T-cell (primary cell): ENCODE measurements around the gene WDR37. TPM values are rescaled to one million over a fixed set of nuclear protein-coding genes. Genes with fewer than 3 reads are reported as not detected.

Source experiments
- ATAC-seq, 4 experiments: fragments of 200-7000 bp in 3 of 4; fragments of 150-1000 bp in 1 of 4; cut with Tn5 transposase; replicated peaks in 1 of 4; 1 replicate in 3 of 4; 2 replicates in 1 of 4; pipeline ENCODE4 v1.10.0; 2021; ENCODE audit warnings: moderate library complexity in 3 of 4, mild to moderate bottlenecking in 2 of 4, moderate number of reproducible peaks in 1 of 4
- CTCF ChIA-PET, 2 donors: fragments of 300-600 bp; sonication (Branson Sonifier 250); formaldehyde crosslinking; loops; one replicate each; lab custom pipeline; 2022; ENCODE audit warnings: antibody characterized with exemption in 2 of 2; lab: Charles Lee
- POLR2A ChIA-PET, 2 donors: fragments of 300-600 bp; sonication (Branson Sonifier 250); formaldehyde crosslinking; loops; one replicate each; lab custom pipeline; 2022; ENCODE audit warnings: antibody characterized with exemption in 2 of 2; lab: Charles Lee
- DNase-seq, 35 experiments: peaks; one replicate each; pipeline versions ENCODE4 v3.0.0 to v3.0.0-alpha.2; 2013 to 2023
- H3K27ac ChIP-seq: one replicate; pipeline ENCODE4 v1.5.1; 2013; ENCODE audit warnings: low read length
- H3K27me3 ChIP-seq, 2 experiments: replicated peaks in 1 of 2; 1 replicate in 1 of 2; 2 replicates in 1 of 2; pipeline versions ENCODE4 v1.6.1 to v1.7.0; 2013; ENCODE audit warnings: low read length in 1 of 2, mixed read lengths in 1 of 2; ENCODE audit not compliant: control insufficient read depth in 2 of 2, insufficient read depth in 2 of 2; ENCODE audit errors: extremely low read depth in 1 of 2
- H3K36me3 ChIP-seq, 2 donors: 1 replicate in 1 of 2; 2 replicates in 1 of 2; pipeline versions ENCODE4 v1.6.1 to v1.7.0; 2013; ENCODE audit warnings: low read length in 1 of 2; ENCODE audit not compliant: control insufficient read depth in 2 of 2, insufficient read depth in 1 of 2; ENCODE audit errors: extremely low read depth in 1 of 2
- H3K4me1 ChIP-seq, 2 experiments: 1 replicate in 1 of 2; 2 replicates in 1 of 2; pipeline versions ENCODE4 v1.6.1 to v1.7.0; 2013; ENCODE audit warnings: low read length in 2 of 2, mixed read lengths in 1 of 2; ENCODE audit not compliant: insufficient read depth in 2 of 2, control insufficient read depth in 1 of 2; ENCODE audit errors: extremely low read depth in 1 of 2
- H3K4me3 ChIP-seq, 2 donors: 1 replicate in 1 of 2; 2 replicates in 1 of 2; pipeline versions ENCODE4 v1.5.1 to v1.7.0; 2013; ENCODE audit warnings: mild to moderate bottlenecking in 2 of 2, low read length in 1 of 2, moderate library complexity in 1 of 2; ENCODE audit not compliant: control insufficient read depth in 1 of 2; ENCODE audit errors: extremely low read depth in 1 of 2
- H3K9me3 ChIP-seq: 2 replicates; pipeline ENCODE4 v1.7.0; 2013
- H3K27ac Mint-ChIP-seq, 2 donors: one replicate each; pipeline ENCODE4 v1.8.0; 2020 to 2021; ENCODE audit warnings: mild to moderate bottlenecking in 2 of 2, mixed read lengths in 2 of 2
- H3K27me3 Mint-ChIP-seq, 2 donors: one replicate each; pipeline ENCODE4 v1.8.0; 2021 to 2022; ENCODE audit warnings: mixed read lengths in 2 of 2
- H3K36me3 Mint-ChIP-seq: one replicate; pipeline ENCODE4 v1.8.0; 2021; ENCODE audit warnings: mixed read lengths
- H3K4me1 Mint-ChIP-seq, 3 donors: one replicate each; pipeline ENCODE4 v1.8.0; 2020 to 2022; ENCODE audit warnings: mixed read lengths in 3 of 3, mild to moderate bottlenecking in 1 of 3
- H3K4me3 Mint-ChIP-seq, 3 donors: one replicate each; pipeline ENCODE4 v1.8.0; 2020 to 2022; ENCODE audit warnings: mild to moderate bottlenecking in 3 of 3, mixed read lengths in 3 of 3, moderate library complexity in 3 of 3
- H3K9me3 Mint-ChIP-seq, 3 donors: one replicate each; pipeline ENCODE4 v1.8.0; 2020 to 2022; ENCODE audit warnings: mixed read lengths in 3 of 3
- WGBS: methylation state at CpG from one replicate; pipeline ENCODE4 v1.1.5; 2013; ENCODE audit warnings: missing lambda C conversion rate; ENCODE audit not compliant: insufficient coverage; 5-methylcytosine and 5-hydroxymethylcytosine counted together
- total RNA-seq, 35 experiments: library from RNA in 6 of 35; stranded (reverse) in 6 of 35; fragments of 120-200 nt in 1 of 35; gene quantifications; one replicate each; pipeline versions ENCODE4 v1.2.1 to v1.2.4 and lab custom pipeline; 2013 to 2026

WDR37 gene
- total RNA-seq, 5 donors from 2014 or later (not counting 1 experiment from before 2014, with no cell fraction given): 34.6 to 40.4 (median 37.3) TPM

DNA sequence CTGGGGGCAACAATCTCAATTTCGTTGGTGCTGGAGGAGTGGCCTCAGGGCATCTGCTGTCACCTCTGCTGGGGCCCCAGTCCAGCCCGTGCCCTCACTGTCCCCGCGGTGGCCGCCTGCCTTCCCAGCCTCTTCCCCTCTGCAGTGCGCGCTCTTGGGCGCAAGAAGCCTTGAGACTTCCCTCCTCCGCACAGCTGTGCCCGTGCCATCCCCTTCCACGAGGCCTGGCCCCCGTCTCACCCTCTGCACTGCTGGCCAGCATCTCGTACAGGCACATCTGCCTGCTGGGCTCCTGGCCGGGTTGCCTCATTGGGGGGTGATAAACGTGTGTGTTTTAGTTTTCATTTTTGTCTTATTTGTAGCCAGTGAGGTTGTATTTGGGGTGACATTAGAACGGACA lies 44.5 kb upstream of the WDR37 start:
- 94% methylated on average over 7 of the region's 16 CpGs for WGBS
- H3K9me3 Mint-ChIP-seq: no peaks in the 10 kb centered on the region
- H3K27ac Mint-ChIP-seq: no peak overlapping the region
- POLR2A ChIA-PET: no interaction called here
- Histone ChIP-seq H3K36me3 (peaks cover 0 to 85% of the 10 kb centered on the region in 2 donors), H3K4me1 (no peaks in the 10 kb centered on the region), H3K9me3 (no peaks in the 10 kb centered on the region), H3K4me3 (no peak overlapping the region), H3K27me3 (no peaks in the 10 kb centered on the region), H3K27ac (no peak overlapping the region)
- CTCF ChIA-PET: no interaction called here
- H3K4me3 Mint-ChIP-seq: no peak overlapping the region
- DNase-seq (no peak), ATAC-seq (no peak)
- H3K27me3 Mint-ChIP-seq: no peaks in the 10 kb centered on the region
- H3K4me1 Mint-ChIP-seq: peaks cover 0 to 13% (median 6%) of the 10 kb centered on the region in 3 donors
- peaks cover 72% of the 10 kb centered on the region for H3K36me3 Mint-ChIP-seq

DNA sequence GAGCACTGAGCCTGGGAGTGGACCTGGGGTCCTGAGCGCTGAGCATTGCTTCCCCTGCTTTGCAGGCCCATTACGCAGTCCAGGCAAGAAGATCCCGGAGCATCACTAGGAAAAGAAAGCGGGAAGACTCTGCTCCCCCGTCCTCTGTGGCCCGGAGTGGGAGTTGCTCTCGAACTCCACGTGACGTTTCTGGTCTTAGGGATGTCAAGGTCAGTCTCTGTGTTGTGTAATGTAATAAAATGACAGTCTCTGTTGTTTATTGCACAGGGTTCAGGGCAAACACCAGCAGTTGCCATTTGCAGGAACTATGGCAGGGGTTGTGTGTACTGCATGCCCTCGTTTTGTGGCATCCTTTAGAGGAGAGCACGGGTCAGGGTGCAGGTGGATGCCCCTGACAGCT lies 40.5 kb upstream of the WDR37 start:
- Histone ChIP-seq H3K4me3 (no peak overlapping the region), H3K27ac (no peak overlapping the region), H3K9me3 (no peaks in the 10 kb centered on the region), H3K36me3 (peaks cover 5 to 66% of the 10 kb centered on the region in 2 donors), H3K27me3 (no peaks in the 10 kb centered on the region), H3K4me1 (no peaks in the 10 kb centered on the region)
- CTCF ChIA-PET: no interaction called here
- Mint-ChIP-seq H3K27ac (no peak overlapping the region), H3K36me3 (peaks cover 72% of the 10 kb centered on the region), H3K4me1 (peaks cover 0 to 6% (median 0%) of the 10 kb centered on the region in 3 donors), H3K27me3 (no peaks in the 10 kb centered on the region), H3K9me3 (no peaks in the 10 kb centered on the region), H3K4me3 (no peak overlapping the region)
- no peak for ATAC-seq
- POLR2A ChIA-PET: interaction anchor here in 1 of 2 donors (0.6 kb wide), 1 partner anchor 76 kb away, joined by 3 read pairs; no protein-coding TSS in a partner anchor
- no peak for DNase-seq
- WGBS: over 99% methylated on average over 11 of the region's 11 CpGs

DNA sequence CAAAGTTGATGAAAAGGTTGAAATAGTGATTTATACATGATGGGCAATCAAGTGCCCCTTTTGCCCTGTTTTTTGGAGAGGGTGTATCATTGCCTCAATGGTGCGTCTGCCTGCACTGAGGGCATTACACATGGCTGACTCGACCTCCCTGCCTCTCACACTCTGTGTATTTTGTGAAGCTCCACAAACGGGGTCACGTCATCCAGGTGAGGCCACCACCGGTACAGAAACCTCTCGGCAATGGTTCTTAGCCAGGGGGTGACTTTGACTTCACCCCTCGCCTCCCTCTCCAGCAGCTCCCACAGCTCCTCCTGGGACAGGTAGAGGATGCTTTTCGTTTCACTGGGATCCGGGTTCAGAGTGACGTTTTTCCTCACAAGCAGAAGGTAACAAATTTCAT lies 36.8 kb upstream of the WDR37 start:
- ATAC-seq (no peak), DNase-seq (no peak)
- Mint-ChIP-seq H3K9me3 (no peaks in the 10 kb centered on the region), H3K4me1 (no peaks in the 10 kb centered on the region), H3K36me3 (peaks cover 42% of the 10 kb centered on the region), H3K27ac (no peak overlapping the region), H3K27me3 (no peaks in the 10 kb centered on the region), H3K4me3 (no peak overlapping the region)
- no peaks in the 10 kb centered on the region for H3K27me3 ChIP-seq
- no peaks in the 10 kb centered on the region for H3K4me1 ChIP-seq
- POLR2A ChIA-PET: no interaction called here
- H3K27ac ChIP-seq: no peak overlapping the region
- WGBS: no CpG with 5 or more reads among the region's 10 CpGs
- peaks cover 5 to 34% of the 10 kb centered on the region in 2 donors for H3K36me3 ChIP-seq
- H3K9me3 ChIP-seq: no peaks in the 10 kb centered on the region
- no peak overlapping the region for H3K4me3 ChIP-seq
- CTCF ChIA-PET: no interaction called here

DNA sequence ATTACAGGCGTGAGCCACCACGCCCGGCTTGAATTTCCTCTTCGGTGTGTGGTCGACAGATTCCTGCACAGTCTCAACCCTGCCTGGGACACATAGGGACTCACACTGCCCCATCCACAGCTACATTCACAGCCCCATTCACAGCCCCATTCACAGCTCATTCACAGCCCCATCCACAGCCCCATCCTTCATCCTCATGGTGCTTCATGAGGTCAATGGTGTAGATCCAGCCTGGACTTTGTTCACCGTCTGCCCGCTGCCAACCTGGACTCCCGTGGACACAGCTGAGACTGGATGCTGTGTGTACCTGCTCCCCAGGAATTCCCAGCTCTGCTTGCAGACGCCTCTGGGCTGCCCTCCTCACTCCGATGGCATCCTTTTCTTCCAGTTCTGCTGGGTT lies 35.7 kb upstream of the WDR37 start:
- Mint-ChIP-seq H3K4me3 (no peak overlapping the region), H3K36me3 (peaks cover 37% of the 10 kb centered on the region), H3K9me3 (no peaks in the 10 kb centered on the region), H3K27ac (no peak overlapping the region), H3K4me1 (no peaks in the 10 kb centered on the region), H3K27me3 (no peaks in the 10 kb centered on the region)
- Histone ChIP-seq H3K9me3 (no peaks in the 10 kb centered on the region), H3K4me1 (no peaks in the 10 kb centered on the region), H3K4me3 (no peak overlapping the region), H3K27me3 (no peaks in the 10 kb centered on the region), H3K36me3 (peaks cover 5 to 26% of the 10 kb centered on the region in 2 donors), H3K27ac (no peak overlapping the region)
- POLR2A ChIA-PET: no interaction called here
- 97% methylated on average over 5 of the region's 10 CpGs for WGBS
- ATAC-seq (no peak), DNase-seq (no peak)
- CTCF ChIA-PET: no interaction called here

DNA sequence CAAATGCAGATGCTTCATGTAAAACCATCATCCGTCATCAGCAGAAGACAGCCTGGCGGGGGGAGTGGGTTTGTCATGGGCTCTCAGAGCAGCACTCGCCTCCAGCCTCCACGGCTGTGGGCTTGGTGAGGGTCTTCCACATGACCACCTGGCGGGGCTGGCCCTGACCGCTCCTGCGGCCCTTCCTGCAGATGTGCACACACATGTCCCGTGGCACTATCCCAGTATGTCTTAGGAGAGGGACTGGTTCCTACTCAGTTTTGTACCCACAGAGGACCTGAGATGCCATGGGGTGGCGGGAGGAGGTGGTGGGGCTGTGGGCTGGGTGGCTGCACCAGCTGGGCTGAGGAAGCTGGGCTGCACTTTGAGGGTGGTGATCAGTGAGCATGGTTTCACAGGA lies 35.2 kb upstream of the WDR37 start:
- 96% methylated on average over 4 of the region's 9 CpGs for WGBS
- Mint-ChIP-seq H3K27me3 (no peaks in the 10 kb centered on the region), H3K27ac (no peak overlapping the region), H3K36me3 (peaks cover 34% of the 10 kb centered on the region), H3K4me3 (no peak overlapping the region), H3K4me1 (no peaks in the 10 kb centered on the region), H3K9me3 (no peaks in the 10 kb centered on the region)
- DNase-seq (no peak), ATAC-seq (no peak)
- ChIA-PET POLR2A (no interaction called here), CTCF (no interaction called here)
- Histone ChIP-seq H3K27me3 (no peaks in the 10 kb centered on the region), H3K9me3 (no peaks in the 10 kb centered on the region), H3K36me3 (peaks cover 5 to 21% of the 10 kb centered on the region in 2 donors), H3K4me3 (no peak overlapping the region), H3K27ac (no peak overlapping the region), H3K4me1 (no peaks in the 10 kb centered on the region)

DNA sequence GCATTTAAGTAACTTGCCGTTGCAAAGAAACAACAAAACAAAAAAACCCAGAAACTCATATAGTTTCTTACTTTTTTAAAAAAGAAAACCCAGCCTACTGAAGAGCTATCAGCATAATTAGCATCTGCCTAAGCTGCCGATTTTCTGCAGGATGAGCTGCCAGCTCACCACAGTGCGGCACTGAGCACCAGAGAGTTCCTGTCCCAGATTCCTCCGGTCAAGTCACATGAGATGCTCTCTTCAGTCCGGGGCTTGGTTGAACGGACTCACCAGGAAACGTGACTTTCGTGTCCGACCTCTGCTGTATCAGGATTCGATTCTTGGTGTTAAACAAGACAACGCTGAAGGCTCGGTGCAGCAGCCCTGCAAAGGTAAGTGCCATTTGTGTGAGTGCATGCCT lies 33.8 kb upstream of the WDR37 start:
- H3K4me1 Mint-ChIP-seq: no peaks in the 10 kb centered on the region
- no peak for DNase-seq
- peaks cover 22% of the 10 kb centered on the region for H3K36me3 Mint-ChIP-seq
- H3K9me3 Mint-ChIP-seq: no peaks in the 10 kb centered on the region
- CTCF ChIA-PET: no interaction called here
- H3K27me3 ChIP-seq: no peaks in the 10 kb centered on the region
- H3K27me3 Mint-ChIP-seq: no peaks in the 10 kb centered on the region
- H3K4me3 ChIP-seq: no peak overlapping the region
- no peak overlapping the region for H3K27ac ChIP-seq
- peaks cover 5 to 7% of the 10 kb centered on the region in 2 donors for H3K36me3 ChIP-seq
- H3K4me1 ChIP-seq: no peaks in the 10 kb centered on the region
- no peak for ATAC-seq
- H3K9me3 ChIP-seq: no peaks in the 10 kb centered on the region
- POLR2A ChIA-PET: interaction anchor here (0.5 to 0.7 kb wide), 4 partner anchors 20 to 636 kb away, joined by 3 to 5 read pairs (median 4); no protein-coding TSS in a partner anchor
- WGBS: 97% methylated on average over 12 of the region's 12 CpGs
- H3K4me3 Mint-ChIP-seq: no peak overlapping the region
- H3K27ac Mint-ChIP-seq: no peak overlapping the region

DNA sequence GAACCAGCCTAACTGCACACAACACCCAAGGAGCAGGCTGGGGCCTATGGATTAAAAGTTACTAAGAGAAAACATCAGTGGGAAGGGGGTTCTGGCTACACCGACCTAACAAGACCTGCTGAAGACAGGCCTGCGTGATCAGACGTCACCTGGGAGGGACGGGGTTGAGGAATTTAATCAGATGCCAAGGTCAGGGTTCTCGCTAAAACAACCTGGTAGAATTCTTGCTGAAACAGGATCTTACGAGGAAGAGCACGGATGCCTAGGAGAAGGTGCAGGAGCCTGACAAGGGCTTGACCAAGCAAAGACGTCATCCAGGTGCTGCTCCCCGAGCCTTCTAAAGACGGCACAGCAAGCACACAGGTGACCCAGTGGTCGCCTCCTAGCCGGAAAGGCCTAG lies 32.1 kb upstream of the WDR37 start:
- WGBS: 98% methylated on average over 12 of the region's 12 CpGs
- H3K9me3 Mint-ChIP-seq: no peaks in the 10 kb centered on the region

More for the DNA sequence above, 32.1 kb upstream of the WDR37 start:
- no peaks in the 10 kb centered on the region for H3K36me3 ChIP-seq
- Mint-ChIP-seq H3K27ac (no peak overlapping the region), H3K4me1 (no peaks in the 10 kb centered on the region), H3K36me3 (peaks cover 11% of the 10 kb centered on the region), H3K4me3 (no peak overlapping the region), H3K27me3 (no peaks in the 10 kb centered on the region)
- H3K27me3 ChIP-seq: no peaks in the 10 kb centered on the region
- ChIA-PET CTCF (no interaction called here), POLR2A (no interaction called here)
- H3K4me3 ChIP-seq: no peak overlapping the region
- no peaks in the 10 kb centered on the region for H3K9me3 ChIP-seq
- H3K27ac ChIP-seq: no peak overlapping the region
- H3K4me1 ChIP-seq: no peaks in the 10 kb centered on the region
- no peak for DNase-seq
- no peak for ATAC-seq
